ENCODE measurements around the gene RBM17. TPM values are rescaled to one million over a fixed set of nuclear protein-coding genes. Genes with fewer than 3 reads are reported as not detected.

The RBM17 gene
- total RNA-seq, 1 experiment from 2014 or later: 124 TPM

GRCh38 chr10:6148908-6149307, 60.1 kb downstream of the RBM17 start:
- no peak overlapping the region for H3K27ac ChIP-seq (ENCODE audit: insufficient read length, low read depth, low read length)
- H3K36me3 Mint-ChIP-seq (ENCODE audit: insufficient read depth in 1 of 3, low read depth in 3 of 3): peaks cover 0 to 6% (median 3%) of the 10 kb centered on the region in 3 experiments; a peak in 3 of 7 replicates
- H2BK15ac ChIP-seq (ENCODE audit: low read depth, low read length): no peak overlapping the region
- H3K9me3 Mint-ChIP-seq: peaks cover 2 to 4% of the 10 kb centered on the region in 2 experiments; a peak in 2 of 5 replicates
- peaks cover 24% of the 10 kb centered on the region for H3K27me3 Mint-ChIP-seq (ENCODE audit: low read depth)
- no peak overlapping the region for H2BK20ac ChIP-seq (ENCODE audit: low read depth, low read length, poor library complexity, severe bottlenecking)
- H3K23me2 ChIP-seq (ENCODE audit: insufficient read length, low read depth, low read length, poor library complexity, severe bottlenecking): peaks cover 11% of the 10 kb centered on the region
- H4K5ac ChIP-seq (ENCODE audit: insufficient read length, low read depth, low read length): no peak overlapping the region
- no peak overlapping the region for H3K4ac ChIP-seq (ENCODE audit: low read depth, low read length)
- H4K91ac ChIP-seq (ENCODE audit: insufficient read length, low read depth, low read length): no peak overlapping the region
- H3T11ph ChIP-seq (ENCODE audit: low read length): no peak overlapping the region
- no peaks in the 10 kb centered on the region for H4K20me1 ChIP-seq (ENCODE audit: control insufficient read depth, insufficient read depth, insufficient read length)
- no peak overlapping the region for H2AK5ac ChIP-seq (ENCODE audit: insufficient read length, low read length)
- H2BK5ac ChIP-seq (ENCODE audit: insufficient read length, low read length): no peak overlapping the region
- no peaks in the 10 kb centered on the region for H3K27me3 ChIP-seq (ENCODE audit: insufficient read depth, low read length)
- H3K18ac ChIP-seq (ENCODE audit: insufficient read length, low read depth, low read length): no peak overlapping the region
- H3K79me2 ChIP-seq (ENCODE audit: insufficient read depth, low read length): peaks cover 3% of the 10 kb centered on the region; the same call in 1 of the 2 replicates
- H3K9ac ChIP-seq (ENCODE audit: extremely low read depth, insufficient read length, low read length): no peak overlapping the region
- H2BK12ac ChIP-seq (ENCODE audit: insufficient read length, low read depth, low read length): no peak overlapping the region
- H3K79me1 ChIP-seq (ENCODE audit: insufficient read depth, low read depth, low read length, poor library complexity, severe bottlenecking): no peaks in the 10 kb centered on the region
- peaks cover 23 to 36% of the 10 kb centered on the region in 2 experiments for H3K4me1 Mint-ChIP-seq
- no peaks in the 10 kb centered on the region; the same call in 1 of the 2 replicates for H3K4me1 ChIP-seq (ENCODE audit: insufficient read depth, low read length)
- H3K56ac ChIP-seq (ENCODE audit: insufficient read length, low read depth, low read length): no peak overlapping the region
- no peak overlapping the region for H3K4me3 Mint-ChIP-seq
- H4K8ac ChIP-seq (replicated peaks; ENCODE audit: insufficient read length, low read depth, low read length): no peak overlapping the region
- H3K4me2 ChIP-seq (ENCODE audit: insufficient read depth, insufficient read length, low read length): no peak overlapping the region
- no peak overlapping the region for H2BK120ac ChIP-seq (ENCODE audit: low read depth, low read length, poor library complexity, severe bottlenecking)
- H3K14ac ChIP-seq (ENCODE audit: insufficient read depth, low read length): no peak overlapping the region
- no peak overlapping the region for H2AFZ ChIP-seq (ENCODE audit: low read length)
- no peaks in the 10 kb centered on the region for H3K9me3 ChIP-seq (ENCODE audit: control insufficient read depth, low read depth, low read length)
- H3K23ac ChIP-seq (ENCODE audit: insufficient read length, low read depth, low read length): no peak overlapping the region
- no peak for DNase-seq
- no peak for TF ChIP-seq CTCF (conservative IDR thresholded peaks at IDR 0.05)
- no peak overlapping the region for H3K27ac Mint-ChIP-seq
- no CpG with 5 or more reads among the region's 6 CpGs for WGBS (ENCODE audit: extremely low coverage, insufficient read length, low lambda C conversion rate)
